WTC11 (cell line): Measurements from ENCODE around the gene SUSD4. TPM values are rescaled to one million over a fixed set of nuclear protein-coding genes. Genes with fewer than 3 reads are reported as not detected.

ENCODE experiments used
- ATAC-seq: fragments of 200-7000 bp; cut with Tn5 transposase; 2 replicates; pipeline ENCODE4 v1.10.0; 2021; ENCODE audit warnings: mild to moderate bottlenecking, moderate library complexity
- Bru-seq: library from RNA; stranded (reverse); fragments of 400-500 nt; gene quantifications from one replicate; lab custom pipeline; 2021; lab: Mats Ljungman, UMichigan
- CTCF ChIA-PET: fragments of 300-600 bp; sonication (Branson Sonifier 250); formaldehyde crosslinking; loops from one replicate; lab custom pipeline; 2021; ENCODE audit warnings: antibody characterized with exemption; lab: Charles Lee
- POLR2A ChIA-PET: fragments of 350-600 bp; sonication (Branson Sonifier 250); formaldehyde crosslinking; loops from one replicate; lab custom pipeline; 2021; ENCODE audit warnings: antibody characterized with exemption; lab: Charles Lee
- DNase-seq: peaks from one replicate; pipeline ENCODE4 v3.0.0; 2021; ENCODE audit warnings: low spot score
- H3K27ac Mint-ChIP-seq: 2 replicates; pipeline ENCODE4 v1.8.0; 2021; ENCODE audit warnings: mixed read lengths
- H3K27me3 Mint-ChIP-seq: 2 replicates; pipeline ENCODE4 v1.8.0; 2021; ENCODE audit warnings: low read depth, mild to moderate bottlenecking, moderate library complexity, mixed read lengths
- H3K36me3 Mint-ChIP-seq: 2 replicates; pipeline ENCODE4 v1.8.0; 2021; ENCODE audit warnings: mixed read lengths
- H3K4me1 Mint-ChIP-seq: 2 replicates; pipeline ENCODE4 v1.8.0; 2022; ENCODE audit warnings: mixed read lengths
- H3K4me3 Mint-ChIP-seq: 2 replicates; pipeline ENCODE4 v1.8.0; 2021; ENCODE audit warnings: mild to moderate bottlenecking, moderate library complexity, mixed read lengths
- H3K9me3 Mint-ChIP-seq: 2 replicates; pipeline ENCODE4 v1.8.0; 2021; ENCODE audit warnings: mixed read lengths
- ATF1 ChIP-seq: sonication (generic); formaldehyde crosslinking; IDR thresholded peaks from 2 replicates; pipeline ENCODE4 v1.8.1; 2023; ENCODE audit warnings: mild to moderate bottlenecking, moderate library complexity, missing genetic modification reagents
- ATF2 ChIP-seq: sonication (generic); formaldehyde crosslinking; IDR thresholded peaks from 2 replicates; pipeline ENCODE4 v1.8.1; 2022; ENCODE audit warnings: low read depth, missing genetic modification reagents, borderline replicate concordance
- CREB1 ChIP-seq: sonication (generic); formaldehyde crosslinking; IDR thresholded peaks from 2 replicates; pipeline ENCODE4 v1.8.0; 2023; ENCODE audit warnings: mild to moderate bottlenecking, missing genetic modification reagents
- GABPB1 ChIP-seq: sonication (generic); formaldehyde crosslinking; IDR thresholded peaks from 2 replicates; pipeline ENCODE4 v1.8.1; 2023; ENCODE audit warnings: mild to moderate bottlenecking, missing genetic modification reagents
- IRF2 ChIP-seq: sonication (generic); formaldehyde crosslinking; IDR thresholded peaks from 2 replicates; pipeline ENCODE4 v1.8.0; 2022; ENCODE audit warnings: low read depth, missing genetic modification reagents, borderline replicate concordance
- NFE2L1 ChIP-seq: sonication (generic); formaldehyde crosslinking; IDR thresholded peaks from 2 replicates; pipeline ENCODE4 v1.8.1; 2023; ENCODE audit warnings: missing genetic modification reagents
- NFYB ChIP-seq: sonication (generic); formaldehyde crosslinking; conservative IDR thresholded peaks from 2 replicates; pipeline ENCODE4 v1.8.0; 2022; ENCODE audit warnings: low read depth, missing genetic modification reagents
- SMAD3 ChIP-seq: sonication (generic); formaldehyde crosslinking; IDR thresholded peaks from 2 replicates; pipeline ENCODE4 v1.8.0; 2022; ENCODE audit warnings: missing genetic modification reagents, mild to moderate bottlenecking, borderline replicate concordance
- USF2 ChIP-seq: sonication (generic); formaldehyde crosslinking; IDR thresholded peaks from 2 replicates; pipeline ENCODE4 v1.8.1; 2023; ENCODE audit warnings: mild to moderate bottlenecking, missing genetic modification reagents, moderate library complexity
- ZNF232 ChIP-seq: sonication (generic); formaldehyde crosslinking; IDR thresholded peaks from 2 replicates; pipeline ENCODE4 v1.8.0; 2022; ENCODE audit warnings: mild to moderate bottlenecking, missing genetic modification reagents
- ZNF281 ChIP-seq: sonication (generic); formaldehyde crosslinking; IDR thresholded peaks from 2 replicates; pipeline ENCODE4 v1.8.0; 2023; ENCODE audit warnings: mild to moderate bottlenecking, missing genetic modification reagents
- long read RNA-seq, 3 experiments: library from RNA in 1 of 3; library from capped mRNA in 1 of 3; library from polyadenylated mRNA in 1 of 3; unstranded in 2 of 3; stranded (forward) in 1 of 3; transcript quantifications; one replicate each; pipeline ENCODE4 v2.0.0, GENCODE V29; 2021
- total RNA-seq: library from RNA; stranded (reverse); gene quantifications from 3 replicates; pipeline ENCODE4 v1.2.3, GENCODE V29; 2021
- TF ChIP-seq, protein P1 (sequence below): sonication (generic); formaldehyde crosslinking; IDR thresholded peaks from 2 replicates; pipeline ENCODE4 v1.8.0; 2022; ENCODE audit warnings: mild to moderate bottlenecking, missing genetic modification reagents
- TF ChIP-seq, protein P2 (sequence below): fragments of 250-450 bp; sonication (Bioruptor Pico); IDR thresholded peaks from 2 replicates; pipeline ENCODE4 v1.9.0; 2021; ENCODE audit warnings: mild to moderate bottlenecking, borderline replicate concordance
- TF ChIP-seq, protein P3 (sequence below): sonication (generic); formaldehyde crosslinking; IDR thresholded peaks from 2 replicates; pipeline ENCODE4 v1.8.0; 2022; ENCODE audit warnings: mild to moderate bottlenecking, missing genetic modification reagents
- TF ChIP-seq, protein P4 (sequence below): sonication (generic); formaldehyde crosslinking; conservative IDR thresholded peaks from 2 replicates; pipeline ENCODE4 v1.8.1; 2022; ENCODE audit warnings: mild to moderate bottlenecking, missing genetic modification reagents

Gene SUSD4, protein sequence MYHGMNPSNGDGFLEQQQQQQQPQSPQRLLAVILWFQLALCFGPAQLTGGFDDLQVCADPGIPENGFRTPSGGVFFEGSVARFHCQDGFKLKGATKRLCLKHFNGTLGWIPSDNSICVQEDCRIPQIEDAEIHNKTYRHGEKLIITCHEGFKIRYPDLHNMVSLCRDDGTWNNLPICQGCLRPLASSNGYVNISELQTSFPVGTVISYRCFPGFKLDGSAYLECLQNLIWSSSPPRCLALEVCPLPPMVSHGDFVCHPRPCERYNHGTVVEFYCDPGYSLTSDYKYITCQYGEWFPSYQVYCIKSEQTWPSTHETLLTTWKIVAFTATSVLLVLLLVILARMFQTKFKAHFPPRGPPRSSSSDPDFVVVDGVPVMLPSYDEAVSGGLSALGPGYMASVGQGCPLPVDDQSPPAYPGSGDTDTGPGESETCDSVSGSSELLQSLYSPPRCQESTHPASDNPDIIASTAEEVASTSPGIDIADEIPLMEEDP
- 1.8 to 2.6 TPM (median 2.6 TPM) in 3 replicates for total RNA-seq
- percentile 32 among the genes with signal in this experiment for Bru-seq, nascent RNA
- long read RNA-seq, experiment 1, partial matches to known transcripts: 1 of 8 reads
- long read RNA-seq, experiment 1, other reads (novel, unspliced or antisense): 2 of 8 reads
- long read RNA-seq, experiment 2, partial matches to known transcripts: 0 of 2 reads
- long read RNA-seq, experiment 2, other reads (novel, unspliced or antisense): 0 of 2 reads
- long read RNA-seq, experiment 3, partial matches to known transcripts: 0 of 2 reads
- long read RNA-seq, experiment 3, other reads (novel, unspliced or antisense): 0 of 2 reads

DNA sequence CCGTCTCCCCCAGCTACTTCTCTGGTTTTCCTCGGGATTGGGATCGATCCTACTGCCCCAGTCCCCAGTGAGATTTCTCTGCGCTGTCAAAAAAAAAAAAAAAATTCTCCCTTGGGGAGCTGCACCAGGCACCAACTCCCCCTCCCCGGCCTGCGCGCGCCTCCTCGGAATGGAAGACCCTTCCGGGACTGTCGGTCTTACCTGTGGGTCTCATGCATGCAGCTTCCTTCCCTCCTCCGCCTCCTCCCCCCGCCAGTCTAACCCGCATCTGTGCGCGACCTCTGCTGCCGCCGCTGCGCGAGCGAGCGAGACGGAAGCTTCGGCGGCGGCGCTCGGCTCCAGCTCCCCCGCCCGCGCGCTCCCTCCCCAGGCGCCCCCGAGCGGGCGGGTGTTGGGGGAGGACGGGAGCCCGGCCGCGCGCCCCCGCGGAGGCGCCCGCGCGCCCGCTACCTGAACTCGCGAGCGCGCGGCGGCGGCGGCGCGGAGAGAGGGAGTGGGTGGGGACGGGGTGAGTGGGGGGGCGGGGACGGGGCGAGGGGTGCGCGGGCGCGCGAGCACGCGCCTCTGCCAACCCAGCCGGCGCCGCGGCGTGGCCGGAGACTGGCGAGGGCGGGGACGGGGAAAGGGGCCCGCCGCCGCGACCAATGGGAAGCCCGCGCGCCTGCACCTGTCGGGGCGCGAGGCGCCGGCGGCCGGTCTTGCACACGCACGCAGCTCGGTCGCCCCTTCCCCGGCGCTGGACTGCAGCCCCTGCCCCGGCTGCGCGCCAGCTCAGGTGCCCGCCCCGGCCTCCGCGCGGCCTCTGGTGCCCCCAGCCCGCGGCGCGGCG is at the start of gene SUSD4:
TSS of gene SUSD4 (minus strand) at position 321 of the 829 bp plus-strand sequence. CDS start 751 bp downstream, outside the sequence.
- TF ChIP-seq ZNF232 (CRISPR knock-in tag) (no peak), NFYB (CRISPR knock-in tag) (peak; percentile 59)
- H3K36me3 Mint-ChIP-seq: no peaks in the 10 kb centered on the region
- no peaks in the 10 kb centered on the region for H3K9me3 Mint-ChIP-seq
- CTCF ChIA-PET: interaction anchor here (0.6 to 3.8 kb wide), 16 partner anchors 10 to 320 kb away, joined by 3 to 40 read pairs (median 5); no protein-coding TSS in a partner anchor
- DNase-seq (peak; percentile 79), ATAC-seq (peak; percentile 68)
- POLR2A ChIA-PET: interaction anchor here (0.6 to 1.5 kb wide), 8 partner anchors 11 to 1138 kb away, joined by 3 to 6 read pairs (median 3); partner anchors contain the start of gene TLR5
- no peak within 1 kb of the TSS for H3K27ac Mint-ChIP-seq
- H3K4me1 Mint-ChIP-seq: peaks cover 17% of the 10 kb centered on the region
- peaks cover 78% of the 10 kb centered on the region for H3K27me3 Mint-ChIP-seq
- peak within 1 kb of the TSS; percentile 88 for H3K4me3 Mint-ChIP-seq

GRCh38 chr1:223413216-223413615 is 49.2 kb upstream of the SUSD4 start:
- Mint-ChIP-seq H3K36me3 (no peaks in the 10 kb centered on the region), H3K27ac (no peak overlapping the region), H3K4me3 (no peak overlapping the region), H3K4me1 (peaks cover under 1% of the 10 kb centered on the region; the same call in 1 of the 2 replicates), H3K27me3 (no peaks in the 10 kb centered on the region), H3K9me3 (no peaks in the 10 kb centered on the region; the same call in 1 of the 2 replicates)
- ATAC-seq: no peak
- ChIA-PET CTCF (no interaction called here), POLR2A (no interaction called here)
- DNase-seq: no peak
- TF ChIP-seq, protein P1, sequence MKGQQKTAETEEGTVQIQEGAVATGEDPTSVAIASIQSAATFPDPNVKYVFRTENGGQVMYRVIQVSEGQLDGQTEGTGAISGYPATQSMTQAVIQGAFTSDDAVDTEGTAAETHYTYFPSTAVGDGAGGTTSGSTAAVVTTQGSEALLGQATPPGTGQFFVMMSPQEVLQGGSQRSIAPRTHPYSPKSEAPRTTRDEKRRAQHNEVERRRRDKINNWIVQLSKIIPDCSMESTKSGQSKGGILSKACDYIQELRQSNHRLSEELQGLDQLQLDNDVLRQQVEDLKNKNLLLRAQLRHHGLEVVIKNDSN (CRISPR knock-in tag): no peak
- TF ChIP-seq SMAD3 (no peak), NFE2L1 (CRISPR knock-in tag) (no peak), ATF2 (no peak), GABPB1 (no peak), ZNF281 (CRISPR knock-in tag) (no peak), ATF1 (no peak), USF2 (no peak), IRF2 (CRISPR knock-in tag) (no peak), CREB1 (no peak)
- TF ChIP-seq, protein P2, sequence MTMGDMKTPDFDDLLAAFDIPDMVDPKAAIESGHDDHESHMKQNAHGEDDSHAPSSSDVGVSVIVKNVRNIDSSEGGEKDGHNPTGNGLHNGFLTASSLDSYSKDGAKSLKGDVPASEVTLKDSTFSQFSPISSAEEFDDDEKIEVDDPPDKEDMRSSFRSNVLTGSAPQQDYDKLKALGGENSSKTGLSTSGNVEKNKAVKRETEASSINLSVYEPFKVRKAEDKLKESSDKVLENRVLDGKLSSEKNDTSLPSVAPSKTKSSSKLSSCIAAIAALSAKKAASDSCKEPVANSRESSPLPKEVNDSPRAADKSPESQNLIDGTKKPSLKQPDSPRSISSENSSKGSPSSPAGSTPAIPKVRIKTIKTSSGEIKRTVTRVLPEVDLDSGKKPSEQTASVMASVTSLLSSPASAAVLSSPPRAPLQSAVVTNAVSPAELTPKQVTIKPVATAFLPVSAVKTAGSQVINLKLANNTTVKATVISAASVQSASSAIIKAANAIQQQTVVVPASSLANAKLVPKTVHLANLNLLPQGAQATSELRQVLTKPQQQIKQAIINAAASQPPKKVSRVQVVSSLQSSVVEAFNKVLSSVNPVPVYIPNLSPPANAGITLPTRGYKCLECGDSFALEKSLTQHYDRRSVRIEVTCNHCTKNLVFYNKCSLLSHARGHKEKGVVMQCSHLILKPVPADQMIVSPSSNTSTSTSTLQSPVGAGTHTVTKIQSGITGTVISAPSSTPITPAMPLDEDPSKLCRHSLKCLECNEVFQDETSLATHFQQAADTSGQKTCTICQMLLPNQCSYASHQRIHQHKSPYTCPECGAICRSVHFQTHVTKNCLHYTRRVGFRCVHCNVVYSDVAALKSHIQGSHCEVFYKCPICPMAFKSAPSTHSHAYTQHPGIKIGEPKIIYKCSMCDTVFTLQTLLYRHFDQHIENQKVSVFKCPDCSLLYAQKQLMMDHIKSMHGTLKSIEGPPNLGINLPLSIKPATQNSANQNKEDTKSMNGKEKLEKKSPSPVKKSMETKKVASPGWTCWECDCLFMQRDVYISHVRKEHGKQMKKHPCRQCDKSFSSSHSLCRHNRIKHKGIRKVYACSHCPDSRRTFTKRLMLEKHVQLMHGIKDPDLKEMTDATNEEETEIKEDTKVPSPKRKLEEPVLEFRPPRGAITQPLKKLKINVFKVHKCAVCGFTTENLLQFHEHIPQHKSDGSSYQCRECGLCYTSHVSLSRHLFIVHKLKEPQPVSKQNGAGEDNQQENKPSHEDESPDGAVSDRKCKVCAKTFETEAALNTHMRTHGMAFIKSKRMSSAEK: no peak
- TF ChIP-seq, protein P3, sequence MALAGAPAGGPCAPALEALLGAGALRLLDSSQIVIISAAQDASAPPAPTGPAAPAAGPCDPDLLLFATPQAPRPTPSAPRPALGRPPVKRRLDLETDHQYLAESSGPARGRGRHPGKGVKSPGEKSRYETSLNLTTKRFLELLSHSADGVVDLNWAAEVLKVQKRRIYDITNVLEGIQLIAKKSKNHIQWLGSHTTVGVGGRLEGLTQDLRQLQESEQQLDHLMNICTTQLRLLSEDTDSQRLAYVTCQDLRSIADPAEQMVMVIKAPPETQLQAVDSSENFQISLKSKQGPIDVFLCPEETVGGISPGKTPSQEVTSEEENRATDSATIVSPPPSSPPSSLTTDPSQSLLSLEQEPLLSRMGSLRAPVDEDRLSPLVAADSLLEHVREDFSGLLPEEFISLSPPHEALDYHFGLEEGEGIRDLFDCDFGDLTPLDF (CRISPR knock-in tag): no peak
- TF ChIP-seq, protein P4, sequence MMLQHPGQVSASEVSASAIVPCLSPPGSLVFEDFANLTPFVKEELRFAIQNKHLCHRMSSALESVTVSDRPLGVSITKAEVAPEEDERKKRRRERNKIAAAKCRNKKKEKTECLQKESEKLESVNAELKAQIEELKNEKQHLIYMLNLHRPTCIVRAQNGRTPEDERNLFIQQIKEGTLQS (CRISPR knock-in tag): no peak
